NCI-H2029 treated with DMSO at 0.1 percent for 48 hours (cell line): ENCODE measurements around the gene MUTYH.

ENCODE experiments used
- DNase-seq: peaks from one replicate; lab custom pipeline; 2025; lab: John Stamatoyannopoulos, UW

MUTYH gene

GRCh38 chr1:45348966-45349677, 8.9 kb upstream of the MUTYH start:
- no peak for DNase-seq

GRCh38 chr1:45348609-45348965, 8.3 kb upstream of the MUTYH start:
- no peak for DNase-seq

- DNase-seq, result no peak
These were observed 7.8 kb upstream of the MUTYH start for GRCh38 chr1:45348020-45348419.

GRCh38 chr1:45346473-45346872, 6.2 kb upstream of the MUTYH start:
- no peak for DNase-seq

GRCh38 chr1:45345014-45345413, 4.8 kb upstream of the MUTYH start:
- DNase-seq, result no peak

GRCh38 chr1:45344499-45344898, 4.3 kb upstream of the MUTYH start:
- DNase-seq, result no peak

- DNase-seq, result no peak
These were observed 701 bp upstream of the MUTYH start for GRCh38 chr1:45340816-45341466.

GRCh38 chr1:45337630-45338325, 2.5 kb downstream of the MUTYH start:
- DNase-seq, result no peak

- no peak for DNase-seq
These were observed 4.3 kb downstream of the MUTYH start for GRCh38 chr1:45335855-45336324.

- no peak for DNase-seq
These were observed 5.7 kb downstream of the MUTYH start for GRCh38 chr1:45334308-45335245.

GRCh38 chr1:45332346-45332720, 7.9 kb downstream of the MUTYH start:
- no peak for DNase-seq

- no peak for DNase-seq
These were observed 8.5 kb downstream of the MUTYH start for GRCh38 chr1:45331436-45332345.

GRCh38 chr1:45329445-45329844, 10.8 kb downstream of the MUTYH start:
- DNase-seq, result no peak

- no peak for DNase-seq
These were observed 11.6 kb downstream of the MUTYH start for GRCh38 chr1:45328680-45329079.

GRCh38 chr1:45327644-45328515, 12.4 kb downstream of the MUTYH start:
- DNase-seq, result peak; percentile 27

- DNase-seq, result peak; percentile 73
These were observed 13.3 kb downstream of the MUTYH start, which contains the start of gene HPDL for GRCh38 chr1:45326627-45327623. Gene HPDL (plus strand): TSS chr1:45326895. CDS start chr1:45327149, 254 bp downstream.

- DNase-seq, result no peak
These were observed 14.3 kb downstream of the MUTYH start for GRCh38 chr1:45325851-45326506.

- no peak for DNase-seq
These were observed 17.7 kb downstream of the MUTYH start for GRCh38 chr1:45322486-45323040.
